Measurements from ENCODE around the gene KCNMA1.

KCNMA1 gene

GRCh38 chr10:77613476-77614130 lies 24.0 kb downstream of the KCNMA1 start:
- in situ Hi-C loops (cut with MboI; ENCODE audit: low pct_unique_long_range_greater_than_20kb, low sequenced_read_pairs) = no loop called here
- DNase-seq = no peak

DNA sequence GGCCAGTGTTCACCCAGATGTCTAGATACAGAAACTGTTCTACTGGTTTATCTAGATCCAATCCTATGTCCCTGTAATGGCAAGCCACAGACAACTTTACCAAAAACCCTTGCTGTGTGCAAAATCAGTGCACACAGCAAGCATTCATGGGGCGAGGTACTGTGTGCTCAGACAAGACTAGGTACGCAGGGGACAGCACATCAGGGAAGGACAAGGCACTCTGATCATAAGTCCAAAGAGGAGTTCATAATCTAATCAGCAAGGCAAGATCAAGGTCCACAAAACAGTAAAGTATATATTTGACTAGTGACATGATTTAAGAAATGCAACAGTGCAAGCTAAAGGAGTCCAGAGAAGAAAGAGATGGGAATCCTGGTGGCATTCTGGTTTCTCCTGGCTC lies 25.9 kb downstream of the KCNMA1 start:
- in situ Hi-C loops (cut with MboI; ENCODE audit: low pct_unique_long_range_greater_than_20kb, low sequenced_read_pairs) = no loop called here
- no peak for DNase-seq

DNA sequence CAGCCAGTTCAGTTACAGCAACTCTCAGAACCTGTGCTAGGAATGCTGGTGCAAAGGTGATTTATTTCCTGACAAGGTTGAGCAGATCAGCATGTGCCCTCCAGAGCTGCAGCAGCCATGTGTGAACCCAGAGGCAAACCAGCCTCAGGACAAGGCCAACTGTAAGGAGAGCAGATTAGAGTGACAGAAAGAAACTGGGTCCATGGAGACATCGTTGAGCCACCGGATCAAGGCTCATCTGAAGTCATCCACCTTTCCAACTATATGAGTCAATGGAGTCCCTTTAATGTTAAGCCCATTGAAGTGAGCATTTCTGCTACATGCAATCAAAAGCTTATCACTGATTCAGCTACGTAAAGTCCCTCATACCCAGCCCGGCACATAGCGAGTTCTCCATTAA lies 26.4 kb downstream of the KCNMA1 start:
- in situ Hi-C loops (cut with MboI; ENCODE audit: low pct_unique_long_range_greater_than_20kb, low sequenced_read_pairs) = no loop called here
- DNase-seq = no peak

DNA sequence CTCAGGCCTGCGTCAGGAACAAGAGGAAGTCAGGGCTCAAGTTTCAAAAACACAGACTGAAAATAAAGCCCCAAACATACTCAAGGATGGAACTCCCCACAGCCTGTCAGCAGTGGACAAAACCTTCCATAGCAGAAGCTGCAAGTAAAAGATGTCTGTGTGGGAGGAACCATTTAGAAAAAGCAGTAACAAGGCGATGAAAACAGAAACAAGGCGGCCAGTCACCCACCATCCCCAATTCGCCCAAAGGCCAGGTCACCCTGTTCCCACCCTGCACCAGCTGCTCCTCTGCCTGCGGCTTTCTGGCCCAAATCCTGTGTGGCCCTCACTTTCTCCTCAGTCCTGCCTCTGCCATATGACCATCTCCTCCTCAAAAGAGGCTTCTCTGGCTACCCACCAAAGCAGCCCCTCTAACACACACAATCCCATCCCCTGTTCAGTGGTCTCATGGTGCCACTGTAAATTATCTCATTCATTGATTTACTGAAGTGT lies 27.8 kb downstream of the KCNMA1 start:
- no peak for DNase-seq
- in situ Hi-C loops (cut with MboI; ENCODE audit: low pct_unique_long_range_greater_than_20kb, low sequenced_read_pairs) = no loop called here

DNA sequence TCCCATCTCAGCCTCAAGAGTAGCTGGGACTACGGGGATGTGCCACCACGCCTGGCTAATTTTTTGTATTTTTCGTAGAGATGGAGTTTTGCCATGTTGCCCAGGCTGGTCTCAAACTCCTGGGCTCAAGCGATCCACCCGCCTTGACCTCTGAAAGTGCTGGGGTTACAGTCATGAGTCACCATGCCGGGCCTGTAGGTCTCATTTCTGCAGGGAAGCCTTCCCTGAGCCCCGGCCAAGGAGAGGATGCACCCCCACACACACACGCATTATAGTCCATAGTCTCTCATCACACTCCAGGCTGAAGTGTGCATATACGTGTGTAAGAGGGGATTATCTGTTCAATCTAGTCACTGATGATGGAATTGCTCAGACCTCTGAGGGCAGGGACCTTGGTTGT lies 29.3 kb downstream of the KCNMA1 start:
- DNase-seq = no peak
- in situ Hi-C loops (cut with MboI; ENCODE audit: low pct_unique_long_range_greater_than_20kb, low sequenced_read_pairs) = no loop called here

DNA sequence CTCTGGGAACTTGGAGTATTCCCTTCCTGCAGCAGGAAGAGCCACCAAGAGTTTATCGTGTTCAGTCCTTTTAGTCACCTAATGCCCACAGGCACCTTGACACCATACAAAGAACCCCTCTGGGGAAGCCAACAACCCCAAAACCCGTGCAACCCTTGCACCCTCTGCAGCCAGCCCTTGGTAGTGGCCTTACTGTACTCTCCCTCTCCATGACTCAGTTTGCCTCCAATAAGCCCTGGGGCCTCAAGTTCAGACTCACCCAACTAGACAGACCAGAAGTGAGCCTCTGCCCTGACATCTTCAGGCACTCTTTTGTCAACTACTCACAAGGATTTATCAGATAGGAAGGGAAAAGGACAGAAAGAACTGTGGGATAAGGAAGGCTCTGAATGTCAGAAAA lies 30.9 kb downstream of the KCNMA1 start:
- in situ Hi-C loops (cut with MboI; ENCODE audit: low pct_unique_long_range_greater_than_20kb, low sequenced_read_pairs) = no loop called here
- no peak for DNase-seq

DNA sequence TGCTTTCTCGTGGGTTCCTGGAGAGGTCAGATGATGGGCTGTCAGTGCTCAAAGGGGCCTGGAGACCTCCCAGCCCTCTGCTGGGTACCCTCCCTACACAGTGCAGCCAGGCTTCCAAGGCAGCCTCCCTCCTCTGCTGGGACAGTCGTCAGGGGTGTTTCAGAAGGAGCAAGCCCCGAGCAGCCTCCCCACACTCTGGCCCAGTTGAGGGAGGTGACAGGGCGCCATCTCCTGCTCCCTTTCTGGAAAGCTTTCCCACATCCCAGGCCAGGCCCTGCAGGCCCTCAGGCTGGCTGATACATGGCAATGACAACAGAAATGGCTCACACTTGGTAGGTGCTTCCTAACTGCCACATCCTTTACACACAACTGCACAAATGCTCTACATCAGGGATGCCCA lies 32.1 kb downstream of the KCNMA1 start:
- in situ Hi-C loops (cut with MboI; ENCODE audit: low pct_unique_long_range_greater_than_20kb, low sequenced_read_pairs) = no loop called here
- DNase-seq = no peak

DNA sequence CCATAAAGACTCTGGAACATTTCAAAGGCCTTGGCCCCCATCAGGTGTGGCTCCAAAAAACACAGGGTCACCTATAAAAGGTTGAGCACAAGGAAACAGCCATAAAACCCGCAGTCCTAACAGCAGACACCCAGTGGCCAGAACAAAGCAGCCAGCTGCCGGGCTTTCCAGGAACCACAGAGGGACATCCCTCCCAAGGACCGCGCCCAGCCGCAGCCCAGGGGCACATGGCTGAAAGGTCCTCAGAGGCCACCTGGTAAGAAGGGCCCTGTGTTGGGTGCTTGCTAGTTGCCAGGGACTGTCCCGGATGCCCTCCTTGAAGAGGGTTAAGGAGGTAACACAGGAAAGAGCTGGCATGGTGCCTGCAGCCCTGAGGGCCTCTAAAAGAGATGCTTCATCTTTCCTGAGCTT lies 32.7 kb downstream of the KCNMA1 start:
- in situ Hi-C loops (cut with MboI; ENCODE audit: low pct_unique_long_range_greater_than_20kb, low sequenced_read_pairs) = no loop called here
- no peak for DNase-seq

GRCh38 chr10:77604063-77604462 lies 33.5 kb downstream of the KCNMA1 start:
- in situ Hi-C loops (cut with MboI; ENCODE audit: low pct_unique_long_range_greater_than_20kb, low sequenced_read_pairs) = no loop called here

GRCh38 chr10:77603534-77603927 lies 34.1 kb downstream of the KCNMA1 start:
- DNase-seq = no peak

More at GRCh38 chr10:77604063-77604462, 33.5 kb downstream of the KCNMA1 start:
- no peak for DNase-seq

DNA sequence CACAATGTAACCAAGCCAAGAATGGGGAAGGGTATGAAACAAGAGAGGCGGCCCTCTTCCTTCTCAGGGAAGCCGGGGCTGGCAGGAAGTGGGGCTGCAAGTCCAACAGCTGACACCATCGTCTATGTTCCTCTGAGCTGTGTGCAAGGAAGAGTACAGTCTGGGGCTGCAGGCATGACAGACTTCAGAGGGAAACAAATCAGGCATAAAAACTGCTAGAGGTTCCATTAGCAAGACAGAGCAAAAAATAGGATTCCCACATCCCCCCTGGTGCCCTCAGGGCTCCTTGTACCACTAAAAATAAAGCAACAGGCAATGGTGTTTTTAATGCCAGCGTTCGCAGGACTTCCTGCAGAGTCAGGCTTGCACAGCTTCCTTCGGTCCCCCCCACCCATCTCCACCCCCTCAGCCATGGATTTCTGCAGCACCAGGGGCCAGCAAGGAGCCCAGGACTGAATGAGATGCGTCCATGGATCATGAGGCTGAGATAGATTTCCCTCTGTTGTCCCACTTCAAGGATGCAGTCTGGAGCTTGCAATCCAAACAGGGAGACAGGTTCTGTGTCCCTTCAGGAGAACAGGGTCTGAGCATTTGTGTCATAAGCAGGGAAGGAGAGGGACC lies 34.6 kb downstream of the KCNMA1 start:
- in situ Hi-C loops (cut with MboI; ENCODE audit: low pct_unique_long_range_greater_than_20kb, low sequenced_read_pairs) = no loop called here
- DNase-seq = no peak

More at GRCh38 chr10:77603534-77603927, 34.1 kb downstream of the KCNMA1 start:
- in situ Hi-C loops (cut with MboI; ENCODE audit: low pct_unique_long_range_greater_than_20kb, low sequenced_read_pairs) = no loop called here

DNA sequence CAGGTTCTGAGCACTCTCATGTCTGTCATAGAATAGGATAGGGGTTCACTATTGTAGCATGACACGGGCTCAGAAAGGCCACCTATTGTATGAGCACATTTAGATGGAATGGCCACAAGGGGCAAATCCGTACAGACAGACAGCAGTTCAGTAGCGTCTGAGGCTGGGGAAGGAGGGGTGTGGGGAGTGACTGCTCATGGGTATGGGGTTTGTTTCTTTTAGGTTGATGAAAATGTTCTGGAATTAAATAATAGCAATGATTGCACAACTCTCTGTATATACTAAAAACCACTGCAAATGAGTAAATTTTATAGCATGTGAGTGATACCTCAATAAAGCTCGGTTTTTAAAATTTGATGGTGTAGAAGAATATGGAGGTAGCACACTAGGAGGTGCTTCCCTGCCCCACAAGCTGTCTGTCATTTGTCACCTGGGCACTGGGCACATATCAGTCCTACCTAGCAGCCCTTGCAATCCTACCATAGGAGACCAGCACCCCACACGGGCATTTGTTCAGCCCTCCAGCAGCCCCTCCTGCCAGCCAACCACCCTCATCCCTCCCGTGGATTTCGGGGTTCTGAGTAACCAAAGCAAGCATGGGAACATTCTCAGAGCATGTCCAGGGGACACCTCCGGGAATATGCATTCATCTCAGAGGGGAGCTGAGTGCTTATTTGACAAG lies 35.2 kb downstream of the KCNMA1 start:
- no peak for DNase-seq

DNA sequence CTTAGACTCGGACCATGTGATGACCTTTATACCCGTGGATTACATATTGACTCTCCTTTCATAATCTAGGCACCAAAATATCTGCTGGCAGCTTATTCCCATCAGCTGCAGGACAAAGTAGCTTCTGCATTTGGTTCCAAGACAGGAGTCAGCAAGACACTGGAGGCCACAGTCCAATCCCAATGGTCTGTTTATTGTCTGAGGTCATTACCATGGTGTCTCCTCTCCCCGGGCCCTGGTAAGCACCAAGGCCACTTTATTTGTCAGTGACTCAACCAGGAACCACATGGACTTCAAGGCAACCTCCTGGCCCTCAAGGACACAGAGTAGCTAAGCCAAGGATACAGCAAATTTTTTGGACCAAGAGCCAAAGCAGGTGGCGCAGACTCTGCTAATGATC lies 36.1 kb downstream of the KCNMA1 start:
- DNase-seq = no peak
- in situ Hi-C loops (cut with MboI; ENCODE audit: low pct_unique_long_range_greater_than_20kb, low sequenced_read_pairs) = no loop called here

More for the DNA sequence above, 35.2 kb downstream of the KCNMA1 start:
- in situ Hi-C loops (cut with MboI; ENCODE audit: low pct_unique_long_range_greater_than_20kb, low sequenced_read_pairs) = no loop called here

DNA sequence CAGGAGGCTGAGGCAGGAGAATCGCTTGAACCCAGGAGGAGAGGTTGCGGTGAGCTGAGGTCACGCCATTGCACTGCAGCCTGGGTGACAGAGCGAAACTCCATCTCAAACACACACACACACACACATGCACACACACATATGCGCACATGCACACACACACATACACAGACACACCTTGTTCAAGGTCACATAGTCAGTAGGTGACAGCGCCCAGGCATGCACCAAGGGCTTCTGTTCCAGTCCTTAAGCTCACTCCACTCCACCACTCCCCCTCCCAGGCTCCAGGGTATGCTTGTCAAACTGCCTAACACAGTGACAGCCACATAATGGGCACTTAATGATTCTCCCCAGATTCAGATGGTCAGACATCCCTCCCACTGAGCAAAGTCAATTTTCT lies 37.0 kb downstream of the KCNMA1 start:
- no peak for DNase-seq
- in situ Hi-C loops (cut with MboI; ENCODE audit: low pct_unique_long_range_greater_than_20kb, low sequenced_read_pairs) = no loop called here

GRCh38 chr10:77599651-77600050 lies 38.0 kb downstream of the KCNMA1 start:
- in situ Hi-C loops (cut with MboI; ENCODE audit: low pct_unique_long_range_greater_than_20kb, low sequenced_read_pairs) = no loop called here
- DNase-seq = no peak

DNA sequence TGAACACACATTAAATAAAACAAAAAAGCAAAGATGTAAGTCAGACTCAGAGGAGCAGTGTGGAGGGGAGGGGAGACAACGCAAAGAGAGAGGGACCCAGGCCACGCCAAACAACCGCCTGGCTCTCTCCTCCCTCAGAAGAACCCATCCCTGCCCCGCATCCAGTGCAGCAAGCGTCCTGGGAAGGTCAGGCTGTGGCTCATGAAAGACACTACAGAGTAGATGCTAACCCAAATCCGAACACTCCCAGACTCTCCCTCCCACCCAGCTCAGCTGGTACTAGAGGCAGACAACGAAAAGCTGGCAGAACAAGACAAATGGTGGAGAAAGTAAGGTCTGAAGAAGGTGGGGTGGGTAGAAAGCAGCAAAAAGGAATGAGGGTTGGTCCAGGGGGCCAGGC lies 39.0 kb downstream of the KCNMA1 start:
- in situ Hi-C loops (cut with MboI; ENCODE audit: low pct_unique_long_range_greater_than_20kb, low sequenced_read_pairs) = no loop called here
- DNase-seq = no peak

GRCh38 chr10:77597560-77597959 lies 40.0 kb downstream of the KCNMA1 start:
- in situ Hi-C loops (cut with MboI; ENCODE audit: low pct_unique_long_range_greater_than_20kb, low sequenced_read_pairs) = no loop called here
- DNase-seq = no peak

DNA sequence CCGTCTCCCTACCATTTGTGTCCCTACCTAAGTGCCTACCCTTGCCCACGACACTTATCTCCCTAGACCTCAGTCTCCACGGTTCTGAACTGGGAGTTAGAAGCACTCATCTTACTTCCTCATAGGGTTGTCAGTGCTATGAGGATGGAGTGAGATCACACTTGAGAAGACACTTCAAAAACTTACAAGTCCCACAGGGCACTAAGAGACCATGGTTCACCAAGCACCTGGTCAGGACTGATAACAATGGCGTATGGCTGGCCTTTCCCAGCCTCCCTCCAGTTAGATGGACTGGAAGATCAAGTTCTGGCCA lies 43.2 kb downstream of the KCNMA1 start:
- DNase-seq = no peak

DNA sequence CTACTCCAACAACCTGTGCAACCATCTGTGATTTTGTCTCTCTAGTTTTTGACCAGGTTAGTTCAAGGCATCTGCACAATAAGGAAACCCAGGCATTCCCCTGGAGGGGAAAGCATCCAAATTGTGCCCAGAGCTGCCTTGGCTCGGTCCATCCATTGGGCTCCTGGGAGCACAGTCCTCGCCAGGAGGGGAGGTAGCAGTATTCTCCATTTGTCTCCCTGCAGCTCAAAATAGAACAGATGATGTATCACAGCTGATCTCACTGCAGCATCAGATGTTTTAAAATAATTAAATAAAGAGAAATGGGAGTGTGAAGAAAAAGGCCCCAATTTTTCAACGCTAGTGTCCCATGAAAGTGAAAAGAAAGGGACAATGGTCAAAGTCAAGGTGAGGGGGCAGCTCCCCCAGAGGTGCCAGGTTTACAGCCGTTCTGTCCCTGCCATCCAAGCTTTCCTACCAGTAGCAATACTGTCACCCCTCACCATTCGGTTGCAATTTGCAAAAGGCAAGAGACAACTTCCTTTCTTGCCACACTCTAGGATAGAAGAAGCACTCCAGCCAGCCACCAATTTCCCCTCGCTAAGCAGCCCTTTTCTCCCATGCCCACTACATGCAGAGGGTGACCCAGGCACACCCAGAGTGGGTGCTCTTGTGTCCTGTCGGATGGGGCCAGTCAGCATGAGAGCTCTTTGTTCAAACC lies 43.7 kb downstream of the KCNMA1 start:
- no peak for DNase-seq
- in situ Hi-C loops (cut with MboI; ENCODE audit: low pct_unique_long_range_greater_than_20kb, low sequenced_read_pairs) = no loop called here

More for the DNA sequence above, 43.2 kb downstream of the KCNMA1 start:
- in situ Hi-C loops (cut with MboI; ENCODE audit: low pct_unique_long_range_greater_than_20kb, low sequenced_read_pairs) = no loop called here
